ENCODE results near the gene FZD10. TPM values are rescaled to one million over a fixed set of nuclear protein-coding genes. Genes with fewer than 3 reads are reported as not detected.

Gene FZD10
- total RNA-seq, 1 donor from 2014 or later = not detected

- Mint-ChIP-seq H3K27ac (ENCODE audit: unreplicated experiment) (no peak overlapping the region), H3K4me1 (ENCODE audit: unreplicated experiment) (no peaks in the 10 kb centered on the region), H3K36me3 (ENCODE audit: unreplicated experiment) (no peaks in the 10 kb centered on the region), H3K4me3 (ENCODE audit: unreplicated experiment) (no peak overlapping the region), H3K27me3 (ENCODE audit: unreplicated experiment) (no peaks in the 10 kb centered on the region), H3K9me3 (ENCODE audit: unreplicated experiment) (peaks cover 7% of the 10 kb centered on the region)
- TF ChIP-seq CTCF (IDR thresholded peaks at IDR 0.05) = no peak
- no peak for DNase-seq (ENCODE audit: extremely low spot score, unreplicated experiment)
Observed at GRCh38 chr12:130132831-130133511, 29.3 kb upstream of the FZD10 start.

GRCh38 chr12:130133851-130134562 lies 28.3 kb upstream of the FZD10 start:
- no peak overlapping the region for H3K4me3 Mint-ChIP-seq (ENCODE audit: unreplicated experiment)
- DNase-seq (ENCODE audit: extremely low spot score, unreplicated experiment) = no peak
- no peak overlapping the region for H3K27ac Mint-ChIP-seq (ENCODE audit: unreplicated experiment)
- no peaks in the 10 kb centered on the region for H3K4me1 Mint-ChIP-seq (ENCODE audit: unreplicated experiment)
- TF ChIP-seq CTCF (IDR thresholded peaks at IDR 0.05) = no peak
- no peaks in the 10 kb centered on the region for H3K36me3 Mint-ChIP-seq (ENCODE audit: unreplicated experiment)
- peaks cover 4% of the 10 kb centered on the region for H3K9me3 Mint-ChIP-seq (ENCODE audit: unreplicated experiment)
- H3K27me3 Mint-ChIP-seq (ENCODE audit: unreplicated experiment) = no peaks in the 10 kb centered on the region

GRCh38 chr12:130134563-130134915 lies 27.7 kb upstream of the FZD10 start:
- Mint-ChIP-seq H3K27me3 (ENCODE audit: unreplicated experiment) (no peaks in the 10 kb centered on the region), H3K4me3 (ENCODE audit: unreplicated experiment) (no peak overlapping the region), H3K4me1 (ENCODE audit: unreplicated experiment) (no peaks in the 10 kb centered on the region)

GRCh38 chr12:130136509-130137039 lies 25.7 kb upstream of the FZD10 start:
- no peaks in the 10 kb centered on the region for H3K36me3 Mint-ChIP-seq (ENCODE audit: unreplicated experiment)
- no peak overlapping the region for H3K4me3 Mint-ChIP-seq (ENCODE audit: unreplicated experiment)
- H3K9me3 Mint-ChIP-seq (ENCODE audit: unreplicated experiment) = no peaks in the 10 kb centered on the region
- DNase-seq (ENCODE audit: extremely low spot score, unreplicated experiment) = no peak
- no peak for TF ChIP-seq CTCF (IDR thresholded peaks at IDR 0.05)
- H3K27ac Mint-ChIP-seq (ENCODE audit: unreplicated experiment) = no peak overlapping the region
- H3K27me3 Mint-ChIP-seq (ENCODE audit: unreplicated experiment) = no peaks in the 10 kb centered on the region
- no peaks in the 10 kb centered on the region for H3K4me1 Mint-ChIP-seq (ENCODE audit: unreplicated experiment)

More at GRCh38 chr12:130134563-130134915, 27.7 kb upstream of the FZD10 start:
- Mint-ChIP-seq H3K9me3 (ENCODE audit: unreplicated experiment) (no peaks in the 10 kb centered on the region), H3K36me3 (ENCODE audit: unreplicated experiment) (no peaks in the 10 kb centered on the region), H3K27ac (ENCODE audit: unreplicated experiment) (no peak overlapping the region)
- no peak for DNase-seq (ENCODE audit: extremely low spot score, unreplicated experiment)
- TF ChIP-seq CTCF (IDR thresholded peaks at IDR 0.05) = no peak
